HepG2 (cell line): ENCODE results near the gene ARMC5. TPM values are rescaled to one million over a fixed set of nuclear protein-coding genes. Genes with fewer than 3 reads are reported as not detected.

Experiments used
- ATM ChIP-seq: fragments of 450-650 bp; IDR thresholded peaks from 2 replicates; pipeline ENCODE4 v1.7.1; 2017; ENCODE audit warnings: mild to moderate bottlenecking, borderline replicate concordance
- BCL6 ChIP-seq: IDR thresholded peaks from 2 replicates; pipeline ENCODE4 v1.6.1; 2016; ENCODE audit warnings: missing genetic modification reagents, missing compliant biosample characterization
- CHD4 ChIP-seq: fragments of 200-600 bp; sonication (generic); IDR thresholded peaks from 2 replicates; pipeline ENCODE4 v1.7.0; 2017; ENCODE audit warnings: mild to moderate bottlenecking, low read length, borderline replicate concordance
- ELF4 ChIP-seq: sonication (generic); formaldehyde crosslinking; IDR thresholded peaks from 2 replicates; pipeline ENCODE4 v1.5.0; 2020; ENCODE audit warnings: missing genetic modification reagents, mild to moderate bottlenecking, moderate library complexity, borderline replicate concordance
- ERF ChIP-seq: IDR thresholded peaks from 2 replicates; pipeline ENCODE4 v1.6.1; 2018; ENCODE audit warnings: missing biosample characterization, missing genetic modification reagents
- KDM4B ChIP-seq: sonication (generic); formaldehyde crosslinking; IDR thresholded peaks from 2 replicates; pipeline ENCODE4 v1.4.0; 2020; ENCODE audit warnings: missing genetic modification reagents
- PHF21A ChIP-seq: sonication (generic); formaldehyde crosslinking; IDR thresholded peaks from 2 replicates; pipeline ENCODE4 v1.5.0; 2020; ENCODE audit warnings: mild to moderate bottlenecking, missing genetic modification reagents
- PLRG1 ChIP-seq: fragments of 450-650 bp; conservative IDR thresholded peaks from 2 replicates; pipeline ENCODE4 v1.6.1; 2016
- POLR2AphosphoS5 ChIP-seq: IDR thresholded peaks from 2 replicates; pipeline ENCODE4 v1.6.1; 2012; ENCODE audit warnings: low read depth, low read length
- RARG ChIP-seq: sonication (generic); formaldehyde crosslinking; IDR thresholded peaks from 2 replicates; pipeline ENCODE4 v1.4.0; 2020; ENCODE audit warnings: low read depth, mild to moderate bottlenecking, missing genetic modification reagents
- ZIK1 ChIP-seq: sonication (generic); formaldehyde crosslinking; IDR thresholded peaks from 2 replicates; pipeline ENCODE4 v1.5.0; 2020; ENCODE audit warnings: mild to moderate bottlenecking, low read depth, missing genetic modification reagents, borderline replicate concordance
- ZNF282 ChIP-seq: fragments of 450-650 bp; IDR thresholded peaks from 2 replicates; pipeline ENCODE4 v1.6.1; 2018; ENCODE audit not compliant: partially characterized antibody
- ZNF33A ChIP-seq: sonication (generic); formaldehyde crosslinking; IDR thresholded peaks from 2 replicates; pipeline ENCODE4 v1.5.1; 2020; ENCODE audit warnings: missing genetic modification reagents, mild to moderate bottlenecking, moderate library complexity, borderline replicate concordance
- ZNF569 ChIP-seq: sonication (generic); formaldehyde crosslinking; IDR thresholded peaks from 2 replicates; pipeline ENCODE4 v1.5.0; 2020; ENCODE audit warnings: mild to moderate bottlenecking, missing genetic modification reagents, moderate library complexity, borderline replicate concordance
- ZNF572 ChIP-seq: sonication (generic); formaldehyde crosslinking; IDR thresholded peaks from 2 replicates; pipeline ENCODE4 v1.5.1; 2020; ENCODE audit warnings: mild to moderate bottlenecking, missing genetic modification reagents
- ZNF616 ChIP-seq: sonication (generic); formaldehyde crosslinking; IDR thresholded peaks from 2 replicates; pipeline ENCODE4 v1.5.0; 2020; ENCODE audit warnings: low read depth, mild to moderate bottlenecking, missing genetic modification reagents
- ZNF670 ChIP-seq: sonication (generic); formaldehyde crosslinking; IDR thresholded peaks from 2 replicates; pipeline ENCODE4 v1.8.0; 2022; ENCODE audit warnings: mild to moderate bottlenecking, missing genetic modification reagents, borderline replicate concordance
- ZNF720 ChIP-seq: sonication (generic); formaldehyde crosslinking; IDR thresholded peaks from 2 replicates; pipeline ENCODE4 v1.4.0; 2020; ENCODE audit warnings: missing genetic modification reagents
- ZNF777 ChIP-seq: sonication (generic); formaldehyde crosslinking; IDR thresholded peaks from 2 replicates; pipeline ENCODE4 v1.4.0; 2020; ENCODE audit warnings: missing genetic modification reagents
- polyA plus RNA-seq, 8 experiments: library from polyadenylated mRNA; depleted of rRNA in 3 of 8; stranded (reverse) in 7 of 8; unstranded in 1 of 8; fragments of >200 nt; fragmentation: Illumina TruSeq in 4 of 8; extraction: Trizol in 4 of 8; gene quantifications; 2 replicates each; pipeline versions ENCODE4 v1.2.1 to v1.2.3, GENCODE V29; 2011 to 2016; ENCODE audit warnings: low read depth in 4 of 8, missing spikeins in 1 of 8, mixed read lengths in 1 of 8; ENCODE audit not compliant: insufficient read depth in 1 of 8
- total RNA-seq, 5 experiments: library from RNA; depleted of rRNA; stranded (reverse); fragments of >200 nt; fragmentation: Illumina TruSeq; extraction: Trizol; gene quantifications; 2 replicates each; pipeline ENCODE4 v1.2.3, GENCODE V29; 2016; ENCODE audit warnings: low read depth in 1 of 5
- TF ChIP-seq, protein P1 (sequence below): sonication (generic); formaldehyde crosslinking; IDR thresholded peaks from 2 replicates; pipeline ENCODE4 v1.4.0; 2020; ENCODE audit warnings: missing genetic modification reagents
- TF ChIP-seq, protein P2 (sequence below): sonication (generic); formaldehyde crosslinking; IDR thresholded peaks from 2 replicates; pipeline ENCODE4 v1.4.0; 2020; ENCODE audit warnings: missing genetic modification reagents

The ARMC5 gene
- total and polyA plus RNA-seq, 2 of the 13 experiments (the other 11 are each of a cell fraction or from before 2014, with no cell fraction given), result 10.8 to 22.3 TPM

DNA sequence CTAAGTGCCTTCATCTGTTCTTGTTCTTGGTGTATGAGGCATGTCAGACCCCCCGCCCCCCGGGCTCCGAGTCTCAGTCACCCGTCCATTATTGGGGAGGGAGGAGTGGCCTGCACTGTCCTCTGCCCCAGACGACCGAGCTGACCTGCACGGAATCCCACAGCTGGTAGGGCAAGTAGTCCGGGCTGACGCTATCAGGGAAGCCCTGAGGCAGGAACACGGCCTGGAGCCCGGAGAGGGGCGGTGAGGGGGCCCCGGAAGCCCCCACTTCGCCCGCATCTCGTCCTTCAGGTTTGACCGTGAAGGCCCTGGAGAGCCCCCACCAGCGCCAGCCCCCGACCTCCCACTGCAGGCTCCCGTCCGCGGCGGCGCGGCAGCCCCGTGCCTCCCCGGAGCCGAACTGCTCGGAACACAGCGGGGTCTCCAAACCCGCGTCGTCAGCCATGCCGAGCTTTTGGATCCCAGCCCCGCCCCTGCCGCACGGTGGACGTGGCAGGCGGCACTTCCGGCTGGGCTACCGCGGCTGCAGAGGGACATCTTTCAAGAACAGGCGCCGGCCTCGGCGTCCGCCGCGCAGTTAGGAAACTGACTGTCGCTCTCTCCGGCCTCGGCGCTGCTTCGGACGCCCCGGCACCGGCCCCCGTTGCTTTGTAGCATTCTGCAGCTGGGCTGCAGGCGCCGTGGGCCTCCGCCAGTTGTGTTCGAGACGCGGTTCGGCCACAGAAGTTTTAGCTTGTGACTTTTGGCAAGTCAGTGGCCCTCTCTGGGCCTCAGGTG lies 48.8 kb downstream of the ARMC5 start, which contains the start of gene RUSF1 (continued):
- TF ChIP-seq, protein P1, sequence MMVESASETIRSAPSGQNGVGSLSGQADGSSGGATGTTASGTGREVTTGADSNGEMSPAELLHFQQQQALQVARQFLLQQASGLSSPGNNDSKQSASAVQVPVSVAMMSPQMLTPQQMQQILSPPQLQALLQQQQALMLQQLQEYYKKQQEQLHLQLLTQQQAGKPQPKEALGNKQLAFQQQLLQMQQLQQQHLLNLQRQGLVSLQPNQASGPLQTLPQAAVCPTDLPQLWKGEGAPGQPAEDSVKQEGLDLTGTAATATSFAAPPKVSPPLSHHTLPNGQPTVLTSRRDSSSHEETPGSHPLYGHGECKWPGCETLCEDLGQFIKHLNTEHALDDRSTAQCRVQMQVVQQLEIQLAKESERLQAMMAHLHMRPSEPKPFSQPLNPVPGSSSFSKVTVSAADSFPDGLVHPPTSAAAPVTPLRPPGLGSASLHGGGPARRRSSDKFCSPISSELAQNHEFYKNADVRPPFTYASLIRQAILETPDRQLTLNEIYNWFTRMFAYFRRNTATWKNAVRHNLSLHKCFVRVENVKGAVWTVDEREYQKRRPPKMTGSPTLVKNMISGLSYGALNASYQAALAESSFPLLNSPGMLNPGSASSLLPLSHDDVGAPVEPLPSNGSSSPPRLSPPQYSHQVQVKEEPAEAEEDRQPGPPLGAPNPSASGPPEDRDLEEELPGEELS, result peak; percentile 67; the same call in 1 of the 2 replicates
- TF ChIP-seq ATM, result no peak
- peak; percentile 76 for TF ChIP-seq PHF21A (CRISPR knock-in tag)
- TF ChIP-seq CHD4, result no peak
- TF ChIP-seq ZNF616 (CRISPR knock-in tag), result peak; percentile 83; the same call in 1 of the 2 replicates
- TF ChIP-seq ZNF670 (CRISPR knock-in tag), result peak; percentile 64; the same call in 1 of the 2 replicates
- TF ChIP-seq ZNF33A (CRISPR knock-in tag), result 0 out of 2 replicates have a peak, but pooled peaks have one; percentile 46
- peak; percentile 95 for TF ChIP-seq KDM4B
- no peak for TF ChIP-seq PLRG1
- TF ChIP-seq ELF4 (CRISPR knock-in tag), result peak; percentile 99
- TF ChIP-seq BCL6 (CRISPR knock-in tag), result peak; percentile 84
- peak; percentile 96 for TF ChIP-seq POLR2AphosphoS5
- no peak for TF ChIP-seq ZNF282
- TF ChIP-seq ZIK1, result 0 out of 2 replicates have a peak, but pooled peaks have one; percentile 58
- TF ChIP-seq ZNF777 (CRISPR knock-in tag), result peak; percentile 77
- TF ChIP-seq ZNF569 (CRISPR knock-in tag), result peak; percentile 93; the same call in 1 of the 2 replicates
- peak; percentile 98 for TF ChIP-seq ERF (CRISPR knock-in tag)
- TF ChIP-seq, protein P2, sequence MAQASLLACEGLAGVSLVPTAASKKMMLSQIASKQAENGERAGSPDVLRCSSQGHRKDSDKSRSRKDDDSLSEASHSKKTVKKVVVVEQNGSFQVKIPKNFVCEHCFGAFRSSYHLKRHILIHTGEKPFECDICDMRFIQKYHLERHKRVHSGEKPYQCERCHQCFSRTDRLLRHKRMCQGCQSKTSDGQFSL (CRISPR knock-in tag), result no peak
- TF ChIP-seq ZNF720 (CRISPR knock-in tag), result no peak; the same call in 1 of the 2 replicates
- peak; percentile 76 for TF ChIP-seq ZNF572 (CRISPR knock-in tag)
- peak; percentile 69; the same call in 1 of the 2 replicates for TF ChIP-seq RARG (CRISPR knock-in tag)
